GM19324 (cell line): ENCODE data around the gene SLC66A3.

Source experiments
- ATAC-seq: cut with Tn5 transposase; IDR thresholded peaks from one replicate; pipeline ENCODE4 v1.9.1; 2021; ENCODE audit warnings: mild to moderate bottlenecking, moderate library complexity; ENCODE audit not compliant: unreplicated experiment, low FRiP score

SLC66A3 gene

GRCh38 chr2:11155381-11156035, at the start of gene SLC66A3:
SLC66A3 (plus strand) TSS chr2:11155467; CDS start chr2:11155547, 80 bp downstream.
- peak; percentile 84 for ATAC-seq

GRCh38 chr2:11109002-11109401, 46.3 kb upstream of the SLC66A3 start:
- ATAC-seq = no peak

GRCh38 chr2:11112870-11113428, 42.3 kb upstream of the SLC66A3 start:
- no peak for ATAC-seq

- ATAC-seq = no peak
Observed at GRCh38 chr2:11117776-11118175, 37.5 kb upstream of the SLC66A3 start.

- ATAC-seq = no peak
Observed at GRCh38 chr2:11118761-11119160, 36.5 kb upstream of the SLC66A3 start.

GRCh38 chr2:11121099-11121822, 34.0 kb upstream of the SLC66A3 start:
- no peak for ATAC-seq

GRCh38 chr2:11121823-11122155, 33.5 kb upstream of the SLC66A3 start:
- ATAC-seq = no peak

- ATAC-seq = no peak
Observed at GRCh38 chr2:11122380-11122779, 32.9 kb upstream of the SLC66A3 start.

GRCh38 chr2:11123001-11123809, 32.1 kb upstream of the SLC66A3 start:
- ATAC-seq = no peak

- ATAC-seq = no peak
Observed at GRCh38 chr2:11123856-11124759, 31.2 kb upstream of the SLC66A3 start.

GRCh38 chr2:11124760-11125068, 30.6 kb upstream of the SLC66A3 start:
- no peak for ATAC-seq

- no peak for ATAC-seq
Observed at GRCh38 chr2:11127761-11128160, 27.5 kb upstream of the SLC66A3 start.

GRCh38 chr2:11128243-11128951, 26.9 kb upstream of the SLC66A3 start:
- ATAC-seq = no peak

GRCh38 chr2:11129598-11130449, 25.4 kb upstream of the SLC66A3 start:
- ATAC-seq = peak; percentile 60

- no peak for ATAC-seq
Observed at GRCh38 chr2:11131166-11131920, 23.9 kb upstream of the SLC66A3 start.

- no peak for ATAC-seq
Observed at GRCh38 chr2:11132036-11132671, 23.1 kb upstream of the SLC66A3 start.

- no peak for ATAC-seq
Observed at GRCh38 chr2:11133238-11133935, 21.9 kb upstream of the SLC66A3 start.
